Measurements from ENCODE around the gene TRIO. TPM values are rescaled to one million over a fixed set of nuclear protein-coding genes. Genes with fewer than 3 reads are reported as not detected.

Gene TRIO
- polyA plus RNA-seq, 3 donors: 1.7 to 45.8 (median 2.1) TPM

GRCh38 chr5:14382640-14383039 is 239.5 kb downstream of the TRIO start:
- Histone ChIP-seq H4K20me1 (ENCODE audit: insufficient read depth, low read length) (no peaks in the 10 kb centered on the region), H3K27me3 (ENCODE audit: control insufficient read depth in 2 of 2, insufficient read depth in 2 of 2, low read length in 2 of 2) (no peaks in the 10 kb centered on the region), H3K4me3 (replicated peaks in 1 of 3; ENCODE audit: low read depth in 2 of 3, low read length in 3 of 3) (no peak overlapping the region), H3K4me2 (replicated peaks; ENCODE audit: extremely low read depth, low read length, poor library complexity, severe bottlenecking) (no peak overlapping the region), H3K4me1 (ENCODE audit: control insufficient read depth in 1 of 2, insufficient read depth in 2 of 2, low read length in 2 of 2) (no peaks in the 10 kb centered on the region), H3K27ac (ENCODE audit: low read depth in 1 of 2, low read length in 2 of 2) (no peak overlapping the region), H3K79me2 (ENCODE audit: insufficient read depth, low read length) (no peaks in the 10 kb centered on the region), H3K36me3 (replicated peaks in 1 of 2; ENCODE audit: control insufficient read depth in 1 of 2, insufficient read depth in 2 of 2, low read length in 2 of 2) (peaks cover 91 to 100% of the 10 kb centered on the region in 2 donors), H2AFZ (ENCODE audit: insufficient read depth, low read depth, low read length, poor library complexity, severe bottlenecking) (no peak overlapping the region), H3K9me3 (replicated peaks in 1 of 2; ENCODE audit: control insufficient read depth in 1 of 2, insufficient read depth in 1 of 2, low read length in 2 of 2) (no peaks in the 10 kb centered on the region), H3K9ac (ENCODE audit: insufficient read depth, low read length, poor library complexity, severe bottlenecking) (no peak overlapping the region)
- intact Hi-C loops (cut with micrococcal nuclease): no loop called here
- peaks cover 0 to 2% (median 0%) of the 10 kb centered on the region in 3 donors for H3K27me3 Mint-ChIP-seq (ENCODE audit: low read depth in 3 of 3)
- H3K9me3 Mint-ChIP-seq: peaks cover 0 to 7% (median 3%) of the 10 kb centered on the region in 7 donors
- H3K4me1 Mint-ChIP-seq: peaks cover 13% of the 10 kb centered on the region
- whole genome bisulfite sequencing (ENCODE audit: insufficient coverage): 100% methylated on average over 1 of the region's 4 CpGs
- peak overlapping the region in 1 of 7 donors; percentile 41 for H3K27ac Mint-ChIP-seq
- DNase-seq: no peak
- TF ChIP-seq CTCF (IDR thresholded peaks at IDR 0.05): no peak
- peaks cover 89 to 95% of the 10 kb centered on the region in 2 donors for H3K36me3 Mint-ChIP-seq
- no peak overlapping the region for H3K4me3 Mint-ChIP-seq

DNA sequence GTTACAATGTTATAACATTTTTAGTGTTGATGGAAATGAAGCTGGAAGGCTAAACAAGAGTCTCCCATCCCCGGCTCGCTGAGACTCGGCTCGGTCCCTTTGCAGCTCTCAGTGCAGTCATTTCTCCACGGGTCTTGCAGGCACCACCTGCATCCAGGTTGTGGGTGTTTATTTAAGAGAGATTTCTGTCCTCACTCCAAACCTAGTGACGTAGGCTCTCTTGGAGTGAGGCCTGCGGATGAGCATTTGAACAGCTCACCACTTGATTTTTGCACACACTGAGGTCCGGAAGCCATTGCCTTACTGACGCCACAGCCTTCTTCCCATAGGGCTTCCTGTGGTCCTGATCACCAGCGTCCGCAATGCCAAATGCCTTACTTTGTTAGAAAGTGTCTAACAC is 240.8 kb downstream of the TRIO start:
- no peak overlapping the region for H3K4me3 Mint-ChIP-seq
- TF ChIP-seq CTCF (IDR thresholded peaks at IDR 0.05): no peak
- Histone ChIP-seq H4K20me1 (ENCODE audit: insufficient read depth, low read length) (no peaks in the 10 kb centered on the region), H3K4me3 (replicated peaks in 1 of 3; ENCODE audit: low read depth in 2 of 3, low read length in 3 of 3) (no peak overlapping the region), H3K9ac (ENCODE audit: insufficient read depth, low read length, poor library complexity, severe bottlenecking) (no peak overlapping the region), H3K79me2 (ENCODE audit: insufficient read depth, low read length) (no peaks in the 10 kb centered on the region), H2AFZ (ENCODE audit: insufficient read depth, low read depth, low read length, poor library complexity, severe bottlenecking) (no peak overlapping the region), H3K4me1 (ENCODE audit: control insufficient read depth in 1 of 2, insufficient read depth in 2 of 2, low read length in 2 of 2) (no peaks in the 10 kb centered on the region), H3K27me3 (ENCODE audit: control insufficient read depth in 2 of 2, insufficient read depth in 2 of 2, low read length in 2 of 2) (no peaks in the 10 kb centered on the region), H3K9me3 (replicated peaks in 1 of 2; ENCODE audit: control insufficient read depth in 1 of 2, insufficient read depth in 1 of 2, low read length in 2 of 2) (no peaks in the 10 kb centered on the region), H3K4me2 (replicated peaks; ENCODE audit: extremely low read depth, low read length, poor library complexity, severe bottlenecking) (no peak overlapping the region), H3K27ac (ENCODE audit: low read depth in 1 of 2, low read length in 2 of 2) (no peak overlapping the region), H3K36me3 (replicated peaks in 1 of 2; ENCODE audit: control insufficient read depth in 1 of 2, insufficient read depth in 2 of 2, low read length in 2 of 2) (peaks cover 91 to 100% of the 10 kb centered on the region in 2 donors)
- H3K36me3 Mint-ChIP-seq: peaks cover 91 to 95% of the 10 kb centered on the region in 2 donors
- peaks cover 0 to 2% (median 0%) of the 10 kb centered on the region in 3 donors for H3K27me3 Mint-ChIP-seq (ENCODE audit: low read depth in 3 of 3)
- peaks cover 0 to 7% (median 3%) of the 10 kb centered on the region in 7 donors for H3K9me3 Mint-ChIP-seq
- peak overlapping the region in 1 of 7 donors; percentile 76 for H3K27ac Mint-ChIP-seq
- no peak for DNase-seq
- H3K4me1 Mint-ChIP-seq: peaks cover 13% of the 10 kb centered on the region
- 97% methylated on average over 5 of the region's 11 CpGs for WGBS (ENCODE audit: insufficient coverage)
- intact Hi-C loops (cut with micrococcal nuclease): no loop called here

Data from CD14-positive monocyte (primary cell).